DND-41 (cell line): ENCODE results near the gene GSG1L.

Source experiments
- ATAC-seq: fragments of 200-7000 bp; cut with Tn5 transposase; 3 replicates; pipeline ENCODE4 v1.9.1; 2021; ENCODE audit warnings: low read depth; ENCODE audit not compliant: insufficient read depth
- DNase-seq: peaks from one replicate; pipeline ENCODE4 v3.0.0-alpha.2; 2020
- H2AFZ ChIP-seq: 2 replicates; pipeline ENCODE4 v1.6.0; 2012; ENCODE audit warnings: low read depth, low read length
- H3K27ac ChIP-seq: 2 replicates; pipeline ENCODE4 v1.5.1; 2012; ENCODE audit warnings: low read length, inconsistent platforms
- H3K27me3 ChIP-seq: fragments of 200-600 bp; sonication (generic); 2 replicates; pipeline ENCODE4 v1.6.0; 2012; ENCODE audit warnings: low read length, mild to moderate bottlenecking, inconsistent platforms; ENCODE audit not compliant: insufficient read depth, poor library complexity
- H3K36me3 ChIP-seq: 2 replicates; pipeline ENCODE4 v1.5.1; 2012; ENCODE audit warnings: low read length, inconsistent platforms; ENCODE audit not compliant: insufficient read depth
- H3K4me1 ChIP-seq: 2 replicates; pipeline ENCODE4 v1.5.1; 2012; ENCODE audit warnings: mild to moderate bottlenecking, low read length; ENCODE audit not compliant: insufficient read depth
- H3K4me2 ChIP-seq: 2 replicates; pipeline ENCODE4 v1.6.0; 2012; ENCODE audit warnings: mild to moderate bottlenecking, moderate library complexity, low read length, inconsistent platforms; ENCODE audit not compliant: insufficient read depth
- H3K4me3 ChIP-seq, 2 experiments: fragments of 200-600 bp in 1 of 2; shearing (Covaris generic) in 1 of 2; 2 replicates each; pipeline ENCODE4 v1.5.1; 2012 to 2016; ENCODE audit warnings: inconsistent platforms in 2 of 2, low read length in 2 of 2, mild to moderate bottlenecking in 2 of 2, low read depth in 1 of 2, moderate library complexity in 1 of 2
- H3K79me2 ChIP-seq: 2 replicates; pipeline ENCODE4 v1.6.0; 2012; ENCODE audit warnings: low read length, inconsistent platforms; ENCODE audit not compliant: insufficient read depth
- H3K9ac ChIP-seq: 2 replicates; pipeline ENCODE4 v1.6.0; 2012; ENCODE audit warnings: low read depth, mild to moderate bottlenecking, inconsistent platforms, low read length, moderate library complexity
- H3K9me3 ChIP-seq: 2 replicates; pipeline ENCODE4 v1.5.1; 2012; ENCODE audit warnings: low read length, moderate library complexity, mild to moderate bottlenecking, inconsistent platforms; ENCODE audit not compliant: insufficient read depth, severe bottlenecking
- H4K20me1 ChIP-seq: 2 replicates; pipeline ENCODE4 v1.6.0; 2012; ENCODE audit warnings: low read length; ENCODE audit not compliant: insufficient read depth
- EZH2 ChIP-seq: IDR thresholded peaks from 3 replicates; pipeline ENCODE4 v1.6.1; 2012; ENCODE audit warnings: borderline replicate concordance, low read depth, mild to moderate bottlenecking, moderate library complexity, low read length, inconsistent platforms; ENCODE audit not compliant: severe bottlenecking
- TF ChIP-seq, protein P1 (sequence below): IDR thresholded peaks from 2 replicates; pipeline ENCODE4 v1.5.1; 2012; ENCODE audit warnings: borderline replicate concordance, low read length, moderate library complexity, mild to moderate bottlenecking; ENCODE audit not compliant: poor library complexity, severe bottlenecking; ENCODE audit errors: extremely low read depth

Gene GSG1L

DNA sequence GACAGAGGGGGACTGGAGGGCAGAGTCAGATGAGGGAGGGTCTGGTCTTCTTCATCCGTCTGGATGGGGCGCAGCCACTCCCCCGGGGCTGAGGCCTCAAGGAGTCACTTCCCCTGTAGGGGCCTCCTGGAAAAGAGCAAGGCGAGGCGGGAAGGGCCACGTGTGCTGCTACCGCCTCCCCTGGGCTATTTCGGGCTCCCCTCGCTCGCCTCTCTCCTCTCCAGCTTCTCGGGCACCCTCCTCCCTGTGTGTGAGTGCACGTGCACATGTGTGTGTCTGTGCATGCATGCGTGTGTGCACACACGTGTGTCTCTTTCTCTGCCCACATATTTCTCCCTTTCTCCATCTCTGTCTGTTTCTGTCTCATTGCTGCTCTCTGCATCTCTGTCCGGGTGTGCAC, 10.1 kb downstream of the GSG1L start:
- no peak for TF ChIP-seq EZH2
- TF ChIP-seq, protein P1, sequence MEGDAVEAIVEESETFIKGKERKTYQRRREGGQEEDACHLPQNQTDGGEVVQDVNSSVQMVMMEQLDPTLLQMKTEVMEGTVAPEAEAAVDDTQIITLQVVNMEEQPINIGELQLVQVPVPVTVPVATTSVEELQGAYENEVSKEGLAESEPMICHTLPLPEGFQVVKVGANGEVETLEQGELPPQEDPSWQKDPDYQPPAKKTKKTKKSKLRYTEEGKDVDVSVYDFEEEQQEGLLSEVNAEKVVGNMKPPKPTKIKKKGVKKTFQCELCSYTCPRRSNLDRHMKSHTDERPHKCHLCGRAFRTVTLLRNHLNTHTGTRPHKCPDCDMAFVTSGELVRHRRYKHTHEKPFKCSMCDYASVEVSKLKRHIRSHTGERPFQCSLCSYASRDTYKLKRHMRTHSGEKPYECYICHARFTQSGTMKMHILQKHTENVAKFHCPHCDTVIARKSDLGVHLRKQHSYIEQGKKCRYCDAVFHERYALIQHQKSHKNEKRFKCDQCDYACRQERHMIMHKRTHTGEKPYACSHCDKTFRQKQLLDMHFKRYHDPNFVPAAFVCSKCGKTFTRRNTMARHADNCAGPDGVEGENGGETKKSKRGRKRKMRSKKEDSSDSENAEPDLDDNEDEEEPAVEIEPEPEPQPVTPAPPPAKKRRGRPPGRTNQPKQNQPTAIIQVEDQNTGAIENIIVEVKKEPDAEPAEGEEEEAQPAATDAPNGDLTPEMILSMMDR = no peak
- H2AFZ ChIP-seq = no peak overlapping the region

DNA sequence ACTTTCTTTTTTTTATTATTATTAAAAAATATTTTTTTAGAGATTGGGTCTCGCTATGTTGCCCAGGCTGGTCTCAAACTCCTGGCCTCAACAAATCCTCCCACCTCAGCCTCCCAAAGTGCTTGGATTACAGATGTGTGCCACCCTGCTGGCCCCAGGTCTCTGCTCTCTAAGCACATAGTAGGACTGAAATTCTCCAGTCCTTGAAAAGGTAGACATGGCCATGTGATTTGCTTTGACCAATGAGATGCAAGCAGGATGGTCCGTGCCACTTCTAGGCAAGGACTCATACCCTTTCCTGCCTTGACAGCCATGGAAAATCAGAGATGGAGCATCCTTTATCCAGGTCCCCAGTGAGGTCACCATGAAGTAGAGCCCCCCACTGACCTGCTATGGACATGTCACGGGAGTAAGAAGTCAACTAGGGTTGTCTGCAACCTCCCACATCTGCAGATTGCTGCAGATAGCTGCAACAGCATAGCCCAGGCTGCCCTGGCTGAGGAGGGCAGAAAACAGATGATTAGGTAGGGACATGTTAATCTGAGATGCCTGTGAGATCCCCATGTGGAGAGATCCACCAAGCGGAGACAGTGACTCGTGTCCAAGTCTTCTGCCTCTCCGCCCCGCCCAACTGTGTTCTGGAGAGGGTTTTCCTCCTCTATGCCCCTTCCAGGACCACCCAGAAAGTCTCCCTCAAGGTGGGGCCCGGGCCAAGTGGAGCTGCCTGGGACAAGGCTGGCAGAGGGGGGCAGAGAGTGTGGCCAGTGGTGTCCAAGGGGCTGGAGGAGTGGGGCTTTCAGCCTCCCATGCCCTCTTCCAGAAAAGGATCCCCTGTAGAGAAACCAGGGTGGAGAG, 11.0 kb downstream of the GSG1L start:
- no peaks in the 10 kb centered on the region for H3K27me3 ChIP-seq
- no peaks in the 10 kb centered on the region for H3K4me1 ChIP-seq
- no peak overlapping the region for H3K9ac ChIP-seq
- no peaks in the 10 kb centered on the region for H4K20me1 ChIP-seq
- no peak overlapping the region for H3K27ac ChIP-seq
- no peak for DNase-seq
- no peak for ATAC-seq
- H3K79me2 ChIP-seq = no peaks in the 10 kb centered on the region
- H3K4me3 ChIP-seq = no peak overlapping the region
- H3K4me2 ChIP-seq = no peak overlapping the region
- no peak overlapping the region for H2AFZ ChIP-seq
- TF ChIP-seq EZH2 = no peak
- TF ChIP-seq, protein P1 = no peak
- H3K9me3 ChIP-seq = no peaks in the 10 kb centered on the region
- H3K36me3 ChIP-seq = no peaks in the 10 kb centered on the region

More for the DNA sequence above, 10.1 kb downstream of the GSG1L start:
- no peak overlapping the region for H3K9ac ChIP-seq
- no peaks in the 10 kb centered on the region for H4K20me1 ChIP-seq
- no peak overlapping the region for H3K27ac ChIP-seq
- H3K4me1 ChIP-seq = no peaks in the 10 kb centered on the region
- no peaks in the 10 kb centered on the region for H3K27me3 ChIP-seq
- H3K4me2 ChIP-seq = no peak overlapping the region
- ATAC-seq (no peak), DNase-seq (no peak)
- H3K4me3 ChIP-seq = no peak overlapping the region
- no peaks in the 10 kb centered on the region for H3K79me2 ChIP-seq
- no peaks in the 10 kb centered on the region for H3K36me3 ChIP-seq
- no peaks in the 10 kb centered on the region for H3K9me3 ChIP-seq

DNA sequence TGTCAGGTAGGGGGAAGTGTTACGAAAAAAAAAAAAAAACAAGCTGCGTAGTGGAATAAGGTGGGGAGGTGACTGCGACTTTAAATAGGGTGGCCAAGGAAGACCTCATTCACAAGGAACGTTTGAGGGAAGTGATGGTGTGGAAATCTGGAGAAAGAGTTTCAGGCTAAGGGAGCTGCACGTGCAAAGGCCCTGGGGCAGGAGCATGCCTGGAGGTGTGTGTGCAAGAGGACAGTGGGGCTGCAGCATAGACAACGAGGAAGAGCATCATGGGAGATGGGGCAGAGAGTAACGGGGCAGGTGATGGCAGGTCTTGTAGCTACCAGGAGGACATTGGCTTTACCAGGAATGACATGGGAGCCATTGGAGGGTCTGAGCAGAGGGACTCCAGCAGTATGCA, 12.0 kb downstream of the GSG1L start:
- no peaks in the 10 kb centered on the region for H4K20me1 ChIP-seq
- H3K27me3 ChIP-seq = no peaks in the 10 kb centered on the region
- no peak overlapping the region for H3K4me3 ChIP-seq
- TF ChIP-seq, protein P1 = no peak
- TF ChIP-seq EZH2 = no peak
- H3K36me3 ChIP-seq = no peaks in the 10 kb centered on the region
- no peak overlapping the region for H3K4me2 ChIP-seq
- H3K27ac ChIP-seq = no peak overlapping the region
- no peak overlapping the region for H3K9ac ChIP-seq
- H2AFZ ChIP-seq = no peak overlapping the region
- DNase-seq = no peak
- H3K79me2 ChIP-seq = no peaks in the 10 kb centered on the region
- H3K9me3 ChIP-seq = no peaks in the 10 kb centered on the region
- no peaks in the 10 kb centered on the region for H3K4me1 ChIP-seq
- no peak for ATAC-seq
